GM18520 (cell line): Measurements from ENCODE around the gene RGS13.

Experiments used
- ATAC-seq: cut with Tn5 transposase; IDR thresholded peaks from one replicate; pipeline ENCODE4 v1.9.1; 2021; ENCODE audit not compliant: unreplicated experiment

RGS13 gene, protein sequence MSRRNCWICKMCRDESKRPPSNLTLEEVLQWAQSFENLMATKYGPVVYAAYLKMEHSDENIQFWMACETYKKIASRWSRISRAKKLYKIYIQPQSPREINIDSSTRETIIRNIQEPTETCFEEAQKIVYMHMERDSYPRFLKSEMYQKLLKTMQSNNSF

DNA sequence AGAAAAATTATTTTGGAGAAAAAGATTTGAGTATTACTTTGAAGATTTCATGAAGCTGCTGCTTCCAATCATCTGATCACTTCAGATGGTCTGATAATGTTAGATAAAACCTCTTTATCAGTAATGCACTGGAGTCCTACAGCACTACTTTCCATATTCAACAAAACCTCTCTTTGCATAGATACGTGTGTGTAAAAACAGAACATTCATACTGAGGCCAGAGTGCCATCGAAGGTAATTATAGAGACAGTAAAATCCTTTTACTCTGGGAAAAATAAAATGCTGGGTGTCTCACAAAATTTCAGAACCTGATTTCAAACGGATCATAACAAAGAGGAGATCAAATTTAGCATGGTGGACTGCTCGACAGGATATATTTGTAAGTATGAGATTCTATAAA is at the start of gene RGS13:
TSS of gene RGS13 (plus strand) at position 209 of the 400 bp plus-strand sequence. CDS start 8,188 bp downstream, outside the sequence.
- no peak for ATAC-seq

DNA sequence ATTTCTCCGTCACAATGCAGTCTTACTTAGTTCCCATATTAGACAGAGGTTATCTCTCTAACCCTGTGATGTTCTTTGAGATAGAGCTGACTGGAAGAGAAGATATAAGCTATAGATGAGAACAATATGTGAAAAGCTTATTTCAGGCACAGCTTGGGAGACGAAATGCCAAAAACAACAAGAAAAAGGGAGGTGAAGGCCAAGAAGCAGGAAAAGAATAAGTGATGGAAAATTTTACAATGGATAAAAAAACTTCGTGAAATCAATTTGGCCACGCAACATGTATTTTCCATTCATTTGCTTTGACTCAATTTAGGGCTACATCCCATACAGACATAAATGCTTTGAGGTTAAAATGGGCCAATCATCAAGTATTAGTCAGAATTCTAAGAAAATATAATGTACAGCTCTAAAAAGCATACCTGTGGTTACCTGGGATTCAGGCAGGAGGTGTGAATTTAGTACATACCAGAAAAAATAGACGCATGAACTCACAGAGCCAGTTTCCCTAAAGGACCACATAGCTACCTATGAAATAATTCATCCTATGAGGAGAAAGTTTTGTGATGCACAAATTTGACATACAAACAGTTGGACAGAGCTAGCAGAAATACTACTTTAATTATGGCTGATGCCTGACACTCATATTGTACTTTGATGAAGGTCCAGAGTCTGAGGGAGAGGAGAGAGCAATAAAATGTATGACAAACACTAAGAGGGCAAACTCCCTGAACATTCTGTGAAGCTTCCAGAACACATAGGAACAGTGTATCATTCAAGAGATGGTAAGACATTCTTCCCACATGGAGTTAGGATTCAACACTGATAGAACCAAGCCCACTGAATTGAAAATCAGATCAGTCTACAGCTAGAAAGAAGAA is 48.3 kb upstream of the RGS13 start:
- ATAC-seq = no peak

DNA sequence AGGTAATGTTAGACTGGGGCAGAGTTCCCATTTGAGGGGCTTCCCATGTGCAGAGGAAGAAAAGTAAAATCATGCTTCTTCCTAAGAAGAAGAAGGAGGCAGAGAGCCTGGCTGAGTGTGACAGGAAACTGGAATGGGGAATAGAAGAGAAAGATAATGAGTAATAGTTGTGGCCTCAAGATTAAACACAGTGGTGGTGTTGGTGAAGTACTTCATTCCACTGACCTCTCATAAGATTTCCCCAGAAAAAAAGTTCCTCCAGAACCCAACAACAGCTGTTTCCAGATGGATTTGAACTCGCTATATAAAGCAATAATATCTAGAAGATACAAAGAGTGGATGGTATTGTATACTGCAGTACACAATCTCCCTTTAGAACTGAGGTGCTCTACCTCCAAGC is 47.4 kb upstream of the RGS13 start:
- no peak for ATAC-seq

DNA sequence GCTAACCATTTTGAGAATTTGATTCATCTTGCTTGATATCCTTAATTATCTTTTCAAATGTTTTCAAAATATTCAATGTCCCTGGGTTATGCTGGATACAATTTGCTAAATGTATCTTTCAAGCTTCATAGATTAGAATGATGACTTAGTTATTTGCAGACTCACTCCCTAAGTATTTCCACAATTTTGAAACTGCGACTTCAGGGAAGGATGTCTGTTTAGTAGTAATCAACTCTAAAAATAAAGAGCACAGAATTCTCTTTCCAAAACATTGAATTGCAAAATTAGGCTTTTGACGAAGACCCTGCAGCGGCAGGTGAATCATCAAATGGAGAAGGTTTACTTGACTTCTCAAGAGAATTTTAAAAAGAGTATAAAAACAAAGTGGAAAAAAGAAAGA is 46.1 kb upstream of the RGS13 start:
- no peak for ATAC-seq

DNA sequence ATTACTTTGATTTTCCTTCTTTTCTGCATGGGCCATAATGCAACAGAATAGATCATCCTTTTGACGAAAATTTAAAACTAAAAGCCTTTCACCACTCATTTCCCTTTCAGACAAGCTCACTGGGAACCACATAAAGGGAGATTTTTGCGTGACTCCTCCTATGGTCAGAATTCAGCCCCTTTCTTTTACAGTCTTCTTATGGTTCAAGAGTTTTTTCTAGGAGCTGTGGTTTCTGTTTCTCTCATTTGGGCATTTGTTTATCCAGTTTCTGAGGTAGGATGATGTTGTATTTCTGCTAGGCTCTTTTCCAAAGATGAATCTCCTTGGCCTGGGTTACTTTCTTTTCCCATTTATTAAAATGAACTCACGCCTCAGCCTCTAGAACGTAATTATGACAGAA is 43.4 kb upstream of the RGS13 start:
- ATAC-seq = no peak

DNA sequence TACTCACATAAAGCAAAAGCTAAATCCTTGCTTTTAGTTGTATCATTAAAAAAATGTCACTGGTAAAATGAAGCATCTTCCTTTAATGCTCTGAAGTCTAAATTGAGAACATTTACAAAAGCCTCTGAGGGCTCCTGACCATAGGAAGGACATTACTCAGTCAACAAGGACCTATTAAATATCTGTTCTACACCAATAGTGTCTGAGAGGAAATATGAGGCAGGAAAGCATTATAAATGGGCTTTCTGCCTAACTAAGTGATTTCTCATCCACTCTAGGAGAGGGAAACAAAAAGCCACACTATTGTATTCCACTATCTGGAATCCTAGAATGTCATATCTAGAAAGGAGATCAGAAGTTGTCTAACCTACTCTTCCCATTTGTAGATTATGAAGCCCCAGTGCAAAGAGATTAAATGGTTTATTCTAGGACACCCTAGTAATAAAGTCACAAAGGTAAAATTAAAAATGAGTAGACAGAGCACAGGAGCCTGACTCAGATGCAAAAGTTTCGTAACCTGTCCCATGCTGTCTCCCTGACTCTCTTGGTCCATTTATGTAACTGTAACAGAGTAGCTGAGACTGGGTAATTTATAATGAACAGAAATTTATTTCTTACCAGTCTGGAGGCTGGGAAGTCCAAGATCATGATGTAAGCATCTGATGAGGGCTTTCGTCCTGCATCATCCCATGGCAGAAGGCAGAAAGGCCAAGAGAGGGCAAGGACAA is 42.8 kb upstream of the RGS13 start:
- no peak for ATAC-seq

DNA sequence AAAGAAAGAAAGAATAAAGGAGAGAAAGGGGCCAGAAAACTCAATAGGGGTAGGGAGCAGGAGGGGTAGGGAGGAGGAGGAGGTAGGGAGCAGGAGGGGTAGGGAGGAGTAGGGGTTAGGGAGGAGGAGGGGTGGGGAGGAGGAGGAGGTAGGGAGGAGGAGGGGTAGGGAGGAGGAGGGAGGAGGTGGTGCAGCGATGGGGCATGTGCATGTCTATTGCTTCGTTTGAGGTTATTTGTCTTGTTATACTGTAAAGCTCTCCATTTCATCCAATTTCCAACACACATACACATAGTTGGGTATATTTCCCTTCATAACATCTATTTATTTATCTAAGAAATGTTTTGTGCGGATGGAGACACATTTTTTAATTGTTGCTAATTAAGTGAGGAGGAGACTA is 40.6 kb upstream of the RGS13 start:
- ATAC-seq = no peak

DNA sequence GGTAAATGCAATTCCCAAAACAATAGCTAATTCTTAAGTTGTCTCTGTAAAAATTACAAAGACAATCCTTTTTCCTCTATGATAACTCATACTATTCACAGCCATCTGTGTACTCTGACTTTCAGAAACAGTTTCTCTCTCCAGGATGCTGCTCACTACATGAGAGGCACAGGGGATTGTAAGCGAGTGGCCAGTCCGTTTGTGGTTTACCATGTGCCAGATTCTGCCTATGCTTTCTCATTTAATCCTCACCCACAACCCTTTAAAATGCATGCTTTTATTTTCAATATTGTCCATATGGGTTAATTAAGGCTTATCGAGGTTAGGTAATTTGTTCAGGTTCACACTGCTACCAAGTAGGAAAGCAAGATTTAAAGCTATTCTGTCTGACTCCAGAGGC is 37.4 kb upstream of the RGS13 start:
- ATAC-seq = no peak

DNA sequence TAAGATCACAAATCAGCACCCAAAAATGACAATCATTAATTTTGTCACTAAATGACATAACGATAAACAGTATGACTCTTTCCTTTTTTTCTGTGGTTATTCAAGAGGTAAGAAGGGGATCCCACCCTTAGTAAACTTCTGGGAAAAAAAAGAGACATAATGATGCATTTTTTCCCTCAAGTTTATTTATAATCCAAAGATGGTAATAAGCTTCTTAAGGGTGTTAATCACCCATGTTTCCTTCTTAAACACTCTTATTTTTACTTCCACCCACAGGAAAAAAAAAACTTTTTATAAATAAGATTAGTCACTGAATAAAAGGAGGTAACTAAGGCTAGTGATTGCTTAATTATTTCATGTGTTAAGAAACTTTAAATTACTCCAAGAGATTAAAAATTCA is 35.7 kb upstream of the RGS13 start:
- ATAC-seq = no peak

DNA sequence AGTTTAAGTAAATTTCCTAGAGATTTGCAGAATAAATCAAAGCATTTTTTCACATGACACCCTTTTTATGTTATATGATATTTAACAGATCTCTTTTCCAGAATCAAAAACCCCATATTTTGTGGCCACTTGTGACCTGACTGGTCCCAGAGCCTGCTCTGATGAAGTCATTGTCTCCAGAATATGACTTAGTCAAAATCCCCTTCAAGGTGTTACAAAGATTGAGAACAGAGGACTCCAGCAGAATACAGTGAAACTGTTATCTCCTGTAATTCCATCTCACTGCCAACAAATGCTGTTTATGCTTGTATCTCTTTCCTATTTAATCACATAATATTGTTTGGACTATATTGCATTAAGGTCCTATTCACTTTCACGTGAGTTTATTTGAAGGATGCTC is 34.8 kb upstream of the RGS13 start:
- peak; percentile 49 for ATAC-seq

DNA sequence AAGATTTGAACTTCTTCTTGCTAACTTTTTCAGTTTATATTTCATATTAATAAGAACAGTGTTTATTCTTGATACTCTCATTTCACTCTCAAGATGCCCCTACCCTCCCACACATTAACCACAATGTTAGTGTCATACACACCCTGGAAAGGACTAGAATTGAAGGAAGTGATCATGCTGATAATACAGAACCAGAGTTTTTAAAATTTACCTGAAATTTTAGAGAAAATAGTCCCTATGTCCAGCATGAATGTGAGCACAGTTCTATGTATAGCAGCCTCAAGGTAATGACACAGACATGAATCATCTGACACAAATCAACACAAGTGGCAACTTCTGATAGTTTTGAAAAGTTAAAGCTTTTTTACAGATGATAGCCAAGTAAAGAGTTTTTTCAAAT is 34.4 kb upstream of the RGS13 start:
- peak; percentile 19 for ATAC-seq

DNA sequence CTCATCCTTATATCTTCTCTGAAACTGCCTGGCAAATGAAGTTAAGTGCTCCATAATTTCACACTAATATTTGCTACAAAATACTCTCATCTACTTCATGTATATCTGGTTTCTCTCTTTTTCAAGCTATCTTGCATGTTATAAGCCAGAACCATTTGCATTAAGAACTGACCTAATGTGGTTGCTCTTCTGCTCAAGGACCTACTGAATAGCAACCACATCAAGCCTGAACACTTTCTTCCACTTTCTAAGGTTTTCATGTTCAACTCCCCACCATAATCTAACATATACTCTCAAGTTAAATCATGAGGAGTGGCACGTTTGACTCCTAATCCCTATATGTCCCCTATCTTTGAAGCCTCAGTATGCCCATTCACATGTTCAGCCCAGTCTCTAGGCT is 33.2 kb upstream of the RGS13 start:
- no peak for ATAC-seq

DNA sequence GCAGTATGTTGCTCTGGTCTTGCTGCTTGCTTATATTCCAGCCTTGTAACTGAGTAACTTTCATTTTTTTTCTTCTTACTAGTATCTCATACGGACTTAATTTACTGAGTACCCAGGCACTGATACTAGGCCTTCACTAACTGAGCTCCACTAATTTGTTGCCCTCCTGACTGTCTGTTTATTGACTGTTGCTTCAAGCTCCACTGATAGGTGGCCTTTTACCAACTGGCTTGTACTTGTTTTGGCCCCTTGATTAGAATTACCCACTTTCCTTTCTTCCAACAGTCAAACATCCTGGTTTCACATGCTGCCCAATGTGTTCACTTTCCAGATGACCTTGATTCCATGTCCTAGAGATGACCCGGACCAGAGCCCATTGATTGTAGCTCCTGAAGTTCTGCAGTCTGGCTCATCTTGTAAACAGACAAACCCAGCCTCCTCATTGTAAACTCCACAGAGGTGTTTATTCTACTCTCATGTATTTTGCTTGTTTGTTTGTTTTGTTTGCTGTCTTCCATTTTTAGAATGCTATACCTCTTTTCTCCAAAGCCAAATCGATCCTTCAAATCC is 32.6 kb upstream of the RGS13 start:
- no peak for ATAC-seq

DNA sequence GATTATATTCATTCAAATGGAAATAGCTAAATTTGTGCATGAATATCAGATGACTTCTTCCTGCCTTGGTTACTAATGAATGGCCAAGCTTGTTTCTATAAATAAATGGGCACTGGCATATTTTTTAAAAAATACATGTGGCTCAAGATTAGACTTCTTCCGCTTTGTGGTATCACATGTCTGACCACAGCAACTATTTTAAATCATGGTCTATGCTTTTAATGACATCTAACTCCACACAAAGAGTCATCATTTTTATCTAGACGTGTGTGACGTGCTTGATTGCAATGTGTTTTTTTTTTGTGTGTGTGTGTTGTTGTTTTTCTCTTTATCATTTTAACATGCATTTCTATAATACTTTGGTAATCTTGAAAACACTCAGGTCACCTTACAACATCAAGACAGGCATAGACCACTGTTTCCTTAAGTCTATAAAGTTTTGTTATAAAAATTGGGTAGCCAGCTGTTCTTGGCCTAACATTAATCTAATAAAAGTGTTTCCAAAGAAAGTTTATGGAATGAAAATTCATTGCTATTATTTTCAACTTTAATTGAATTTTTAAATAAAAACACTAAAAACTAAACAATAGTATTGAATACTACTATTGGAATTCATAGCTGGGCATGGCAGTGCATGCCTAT is 30.8 kb upstream of the RGS13 start:
- peak; percentile 27 for ATAC-seq

DNA sequence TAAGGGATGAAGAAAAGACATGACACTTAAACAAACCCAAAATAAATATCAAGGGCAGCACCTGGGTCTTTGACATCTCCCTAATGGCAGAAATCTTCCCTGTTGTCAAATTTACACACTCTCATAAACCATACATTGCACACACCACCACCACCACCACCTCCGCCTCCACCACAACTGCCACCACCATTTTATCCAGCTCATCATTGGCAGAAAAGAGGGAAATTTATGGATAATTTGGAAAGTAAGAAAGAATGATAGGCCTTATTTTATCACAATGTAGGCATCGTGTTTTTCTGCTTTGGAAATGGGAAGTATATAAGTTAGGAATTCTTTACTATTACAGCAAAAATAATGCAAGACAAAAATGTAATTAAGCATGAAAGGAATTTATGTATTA is 27.3 kb upstream of the RGS13 start:
- no peak for ATAC-seq

DNA sequence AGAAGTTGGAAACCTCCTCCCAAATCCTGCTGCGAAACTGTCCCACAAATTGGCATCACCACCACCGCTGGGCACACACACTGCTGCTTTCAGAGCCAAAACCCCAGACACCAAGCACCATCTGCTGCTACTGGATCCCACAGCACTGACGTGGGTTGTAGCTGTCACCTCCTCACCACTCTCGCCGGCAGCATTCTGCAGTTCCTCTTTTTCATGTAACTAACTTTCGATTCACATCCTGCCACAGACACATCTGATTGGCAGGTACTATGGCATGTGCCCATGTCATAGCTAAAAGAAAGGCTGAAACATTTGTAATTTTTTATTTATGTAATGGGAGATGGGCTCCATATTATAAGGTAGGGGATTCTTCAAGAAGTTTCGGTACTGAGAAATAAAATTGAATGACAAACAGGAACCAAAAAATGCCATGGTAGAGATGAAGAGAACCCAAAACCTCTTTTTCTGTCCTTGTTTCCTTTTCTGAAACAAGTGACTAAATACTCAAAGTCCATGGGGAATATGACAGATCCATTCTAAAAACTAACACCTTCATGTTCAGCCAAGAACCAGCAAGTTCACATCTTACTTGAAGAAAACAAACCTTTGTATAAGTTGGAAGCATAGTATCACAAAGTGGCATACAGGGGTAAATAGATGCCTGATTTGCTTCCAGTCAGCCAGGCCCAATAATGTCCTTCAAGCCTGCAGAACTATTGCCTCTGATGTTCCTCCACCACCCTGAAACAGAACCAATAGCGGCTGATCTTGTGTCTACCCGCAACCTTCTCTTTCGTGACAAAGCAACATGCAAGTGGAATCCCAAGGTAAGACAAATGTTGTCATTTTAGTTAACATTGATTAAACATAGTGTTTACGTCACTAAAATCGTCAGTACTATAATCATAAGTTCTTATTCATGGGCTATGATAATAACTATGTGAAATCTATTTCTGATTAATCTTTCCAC is 26.6 kb upstream of the RGS13 start:
- peak; percentile 98 for ATAC-seq

DNA sequence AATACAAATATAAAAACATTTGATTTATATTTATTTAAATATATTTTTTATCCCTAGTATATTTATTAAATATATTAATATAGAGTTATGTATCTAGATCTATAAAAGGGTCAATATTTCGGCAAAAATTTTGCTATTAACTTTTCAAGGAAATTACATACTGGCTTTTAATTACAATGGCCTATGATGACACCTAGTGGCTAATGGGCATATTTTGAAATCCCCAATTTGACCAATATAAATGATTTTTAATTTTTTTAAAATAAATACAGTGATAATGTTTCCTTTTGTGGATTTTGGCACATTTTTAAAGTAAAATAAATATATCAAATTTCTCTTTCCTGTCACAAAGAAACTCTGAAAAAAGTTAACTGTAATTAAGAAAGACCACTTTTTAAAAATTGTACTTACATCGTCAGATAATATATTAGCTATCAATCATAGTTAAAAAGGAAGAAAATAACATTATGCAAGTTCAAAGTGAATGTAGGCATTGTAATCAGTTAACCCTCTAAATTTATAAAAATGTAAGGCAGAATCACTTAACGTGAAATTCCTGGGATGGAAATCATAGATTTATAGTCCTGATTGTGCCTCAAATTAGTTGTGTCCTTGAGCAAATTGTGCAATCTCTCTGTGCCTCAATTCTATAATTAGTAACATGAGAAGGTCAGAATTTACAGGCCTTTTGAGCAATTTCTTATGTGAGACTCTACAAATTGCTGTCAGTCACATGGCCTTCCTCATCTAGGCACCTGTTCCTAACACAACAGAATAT is 25.6 kb upstream of the RGS13 start:
- no peak for ATAC-seq

DNA sequence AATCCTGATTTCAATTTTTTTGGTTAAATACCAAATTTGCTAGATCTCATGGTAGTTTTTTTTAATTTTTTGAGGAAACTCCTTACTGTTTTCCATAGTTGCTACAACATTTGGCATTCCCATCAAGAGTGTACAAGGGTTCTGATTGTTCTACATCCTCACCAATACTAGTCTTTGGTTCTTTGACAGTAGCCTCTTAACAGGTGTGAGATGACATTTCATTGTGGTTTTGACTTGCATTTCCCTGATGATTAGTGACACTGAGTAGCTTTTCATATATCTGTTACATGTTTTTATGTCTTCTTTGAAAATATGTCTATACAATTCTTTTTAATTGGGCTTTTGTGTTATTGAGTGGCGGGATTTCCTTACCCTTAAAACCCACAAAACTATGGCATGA is 20.9 kb upstream of the RGS13 start:
- peak; percentile 71 for ATAC-seq

DNA sequence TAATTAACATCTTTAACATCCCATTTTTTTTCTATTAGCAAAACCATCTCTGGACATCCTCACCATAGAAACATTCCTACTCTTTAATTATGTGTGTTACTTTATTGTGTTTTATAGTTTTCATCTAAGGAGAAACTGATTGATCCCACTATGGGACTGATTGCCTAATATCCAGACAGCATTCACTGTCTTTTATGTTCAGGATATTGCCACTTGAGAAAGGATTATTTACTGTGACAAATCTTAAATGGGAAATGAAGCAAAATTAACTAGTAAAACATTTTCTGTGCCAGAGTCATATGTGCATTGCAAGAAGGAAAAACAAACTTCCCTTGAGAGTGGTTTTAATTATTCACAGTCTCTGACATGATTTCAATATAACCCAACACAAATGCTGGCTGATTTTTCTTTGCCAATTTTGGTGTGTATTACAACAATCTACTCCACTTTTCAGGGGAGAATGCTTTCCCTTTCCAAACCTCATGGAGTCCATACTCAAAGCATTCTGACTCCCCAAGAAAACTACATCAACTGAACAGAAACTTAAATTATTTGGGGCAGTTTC is 15.8 kb upstream of the RGS13 start:
- no peak for ATAC-seq
